ENCODE measurements around the gene SLC38A10. TPM values are rescaled to one million over a fixed set of nuclear protein-coding genes. Genes with fewer than 3 reads are reported as not detected.

The SLC38A10 gene
- total and polyA plus RNA-seq, 2 of the 13 experiments (the other 11 are each of a cell fraction or from before 2014, with no cell fraction given), result 23.4 to 55.8 TPM

GRCh38 chr17:81238490-81238814 is 56.7 kb downstream of the SLC38A10 start (continued):
- no peak for TF ChIP-seq KLF16 (CRISPR knock-in tag; IDR thresholded peaks at IDR 0.05)
- no peak for TF ChIP-seq GFI1 (CRISPR knock-in tag; IDR thresholded peaks at IDR 0.05; ENCODE audit: borderline replicate concordance)

- DNase-seq (ENCODE audit: low spot score) (no peak), ATAC-seq (no peak), FAIRE-seq (peak; percentile 63)
- Histone ChIP-seq H3K36me3 (replicated peaks in 1 of 2; ENCODE audit: control insufficient read depth in 1 of 2, insufficient read depth in 2 of 2, low read length in 2 of 2) (peaks cover 9 to 10% of the 10 kb centered on the region in 2 experiments; a peak in 3 of 5 replicates), H4K20me1 (ENCODE audit: insufficient read depth, low read length) (peaks cover 8% of the 10 kb centered on the region; the same call in 1 of the 2 replicates), H3K4me2 (ENCODE audit: low read depth, low read length) (peak overlapping the region; percentile 91), H3K79me2 (ENCODE audit: insufficient read depth, low read length) (peaks cover 40% of the 10 kb centered on the region), H3K9ac (ENCODE audit: insufficient read depth, low read depth, low read length) (peak overlapping the region; percentile 98), H3K4me3 (replicated peaks in 1 of 3; ENCODE audit: insufficient read depth in 1 of 3, low read depth in 2 of 3, low read length in 3 of 3) (peak overlapping the region; percentile 80 to 95 (median 90)), H3K4me1 (ENCODE audit: insufficient read depth, low read length) (peaks cover 27% of the 10 kb centered on the region), H3K27ac (ENCODE audit: extremely low read length, insufficient read depth, low read length) (peak overlapping the region; percentile 48), H3K9me3 (ENCODE audit: low read length) (no peaks in the 10 kb centered on the region), H3K27me3 (ENCODE audit: control insufficient read depth in 1 of 2, insufficient read depth in 2 of 2, low read length in 2 of 2) (no peaks in the 10 kb centered on the region; a peak in 1 of 5 replicates), H2AFZ (ENCODE audit: low read length) (no peak overlapping the region)
- TSS peak; percentile 60 for BruUV-seq (replicated peaks)
- intact Hi-C loops (cut with micrococcal nuclease; ENCODE audit: unreplicated experiment) (no loop called here), in situ Hi-C loops (cut with HindIII; ENCODE audit: extremely low pct_ligation_motif_present, low pct_unique_long_range_greater_than_20kb) (no loop called here)
- POLR2A ChIA-PET, result interaction anchor here (0.8 to 3.8 kb wide), 8 partner anchors 8 to 428 kb away, joined by 3 to 61 read pairs (median 6); partner anchors contain the start of gene CEP131
- CTCF ChIA-PET (ENCODE audit: low intra/inter-chr PET ratio, low total read pairs), result no interaction called here
- 49% methylated on average over 26 of the region's 36 CpGs for WGBS (ENCODE audit: low lambda C conversion rate)
- TF ChIP-seq MXD1 (CRISPR knock-in tag; IDR thresholded peaks at IDR 0.05) (peak; percentile 11; the same call in 1 of the 2 replicates), ZNF138 (CRISPR knock-in tag; IDR thresholded peaks at IDR 0.05; ENCODE audit: low read depth) (no peak), TFAP4 (IDR thresholded peaks at IDR 0.05; ENCODE audit: borderline replicate concordance, low read depth) (peak; percentile 39; the same call in 1 of the 2 replicates), MAX (IDR thresholded peaks at IDR 0.05) (0 out of 2 replicates have a peak, but pooled peaks have one; percentile 32), AFF4 (CRISPR knock-in tag; IDR thresholded peaks at IDR 0.05) (0 out of 2 replicates have a peak, but pooled peaks have one; percentile 8), MIER3 (CRISPR knock-in tag; IDR thresholded peaks at IDR 0.05; ENCODE audit: borderline replicate concordance) (0 out of 2 replicates have a peak, but pooled peaks have one; percentile 39), CEBPB (IDR thresholded peaks at IDR 0.05; ENCODE audit: borderline replicate concordance, low read depth, low read length) (0 out of 2 replicates have a peak, but pooled peaks have one; percentile 11), ZNF317 (CRISPR knock-in tag; IDR thresholded peaks at IDR 0.05) (0 out of 2 replicates have a peak, but pooled peaks have one; percentile 27), HNF1B (CRISPR knock-in tag; IDR thresholded peaks at IDR 0.05) (peak; percentile 43; the same call in 1 of the 2 replicates), ZNF572 (CRISPR knock-in tag; IDR thresholded peaks at IDR 0.05) (no peak)
Measured at GRCh38 chr17:81237591-81238489, 57.3 kb downstream of the SLC38A10 start.

Measured in HepG2 (cell line).